ENCODE measurements around the gene DOP1A. TPM values are rescaled to one million over a fixed set of nuclear protein-coding genes. Genes with fewer than 3 reads are reported as not detected.

The DOP1A gene
- total and polyA plus RNA-seq, 10 donors: 4.8 to 47.6 (median 26.0) TPM

DNA sequence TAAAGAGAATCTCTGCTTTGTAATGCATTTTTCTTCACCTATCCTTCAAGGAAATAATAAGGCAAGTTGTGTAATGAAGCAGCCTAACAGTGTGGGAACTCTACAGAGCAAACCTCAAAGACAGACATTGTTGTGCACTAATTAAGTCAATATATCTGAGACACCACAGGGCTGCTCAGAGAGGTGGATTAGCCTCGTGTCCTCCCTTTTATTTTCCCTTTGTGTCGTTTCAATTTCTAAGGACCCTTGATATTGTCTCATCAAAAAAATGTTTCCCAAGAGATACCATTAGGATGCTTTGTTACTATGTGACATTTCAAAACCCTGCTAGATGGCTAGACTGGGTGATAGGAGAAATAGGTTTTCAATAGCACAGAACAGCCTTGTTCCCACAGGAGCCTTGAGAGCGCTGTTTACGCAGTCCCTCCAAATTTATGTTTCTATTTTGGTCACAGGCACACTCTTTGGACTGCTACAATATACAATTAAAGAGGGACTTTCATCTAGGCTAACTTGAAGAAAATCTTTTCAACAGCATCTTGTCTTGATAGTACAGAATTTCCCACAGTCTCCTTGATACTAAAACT is 24.9 kb upstream of the DOP1A start:
- Histone ChIP-seq H3K4me1 (no peaks in the 10 kb centered on the region), H3K27ac (no peak overlapping the region), H3K27me3 (replicated peaks in 1 of 7) (no peaks in the 10 kb centered on the region), H3K9me3 (no peaks in the 10 kb centered on the region), H3K4me3 (no peak overlapping the region), H3K36me3 (peaks cover 0 to 28% (median 0%) of the 10 kb centered on the region in 6 donors)
- WGBS, 5 donors: 89 to 96% (median 94%) methylated on average over 4 of the region's 4 CpGs
- intact Hi-C loops (cut with DNase I; ENCODE audit: low total_unique reads): no loop called here
- TF ChIP-seq POLR2A (IDR thresholded peaks at IDR 0.05): no peak
- TF ChIP-seq, protein P1, sequence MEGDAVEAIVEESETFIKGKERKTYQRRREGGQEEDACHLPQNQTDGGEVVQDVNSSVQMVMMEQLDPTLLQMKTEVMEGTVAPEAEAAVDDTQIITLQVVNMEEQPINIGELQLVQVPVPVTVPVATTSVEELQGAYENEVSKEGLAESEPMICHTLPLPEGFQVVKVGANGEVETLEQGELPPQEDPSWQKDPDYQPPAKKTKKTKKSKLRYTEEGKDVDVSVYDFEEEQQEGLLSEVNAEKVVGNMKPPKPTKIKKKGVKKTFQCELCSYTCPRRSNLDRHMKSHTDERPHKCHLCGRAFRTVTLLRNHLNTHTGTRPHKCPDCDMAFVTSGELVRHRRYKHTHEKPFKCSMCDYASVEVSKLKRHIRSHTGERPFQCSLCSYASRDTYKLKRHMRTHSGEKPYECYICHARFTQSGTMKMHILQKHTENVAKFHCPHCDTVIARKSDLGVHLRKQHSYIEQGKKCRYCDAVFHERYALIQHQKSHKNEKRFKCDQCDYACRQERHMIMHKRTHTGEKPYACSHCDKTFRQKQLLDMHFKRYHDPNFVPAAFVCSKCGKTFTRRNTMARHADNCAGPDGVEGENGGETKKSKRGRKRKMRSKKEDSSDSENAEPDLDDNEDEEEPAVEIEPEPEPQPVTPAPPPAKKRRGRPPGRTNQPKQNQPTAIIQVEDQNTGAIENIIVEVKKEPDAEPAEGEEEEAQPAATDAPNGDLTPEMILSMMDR (IDR thresholded peaks at IDR 0.05 in 8 of 11, conservative IDR thresholded peaks at IDR 0.05 in 3 of 11): no peak
- no peak for TF ChIP-seq POLR2AphosphoS5 (IDR thresholded peaks at IDR 0.05)
- no peak for DNase-seq

DNA sequence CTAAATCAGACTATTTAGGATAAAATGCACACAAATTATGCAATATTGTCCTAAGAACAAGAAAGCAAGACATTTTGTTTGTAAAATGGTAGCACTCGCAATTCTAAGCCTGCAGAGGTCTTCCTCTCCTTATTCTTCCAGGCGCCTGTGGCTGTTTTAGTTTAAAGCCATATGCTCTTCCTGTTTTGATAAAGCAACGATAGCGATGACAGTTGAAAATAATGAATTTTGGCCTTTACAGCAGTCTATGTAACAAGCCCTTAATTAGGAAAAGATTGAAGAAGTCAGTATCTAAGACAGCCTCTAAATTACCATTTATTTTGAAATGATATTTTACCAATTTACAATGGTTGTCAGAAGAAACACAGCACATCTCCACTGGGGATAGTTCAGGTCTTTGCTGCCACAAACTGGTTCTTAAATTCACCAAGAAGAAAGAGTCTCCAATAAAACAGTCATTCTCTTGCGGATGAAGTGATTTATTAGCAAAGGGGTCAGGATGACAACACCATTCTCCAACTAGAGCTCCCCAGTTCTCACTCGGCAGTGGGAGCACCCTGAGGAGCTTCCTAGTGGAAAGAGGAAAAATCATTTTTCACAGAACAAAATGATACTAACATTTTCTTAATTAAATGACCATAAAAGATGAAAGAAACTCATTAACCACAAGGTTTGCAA is 23.2 kb upstream of the DOP1A start:
- H3K27me3 ChIP-seq (replicated peaks in 1 of 7): no peaks in the 10 kb centered on the region
- no peak overlapping the region for H3K27ac ChIP-seq
- no peaks in the 10 kb centered on the region for H3K9me3 ChIP-seq
- H3K4me3 ChIP-seq: no peak overlapping the region
- 84 to 89% (median 87%) methylated on average over 6 of the region's 6 CpGs for WGBS, 5 donors
- TF ChIP-seq, protein P1 (IDR thresholded peaks at IDR 0.05 in 8 of 11, conservative IDR thresholded peaks at IDR 0.05 in 3 of 11): no peak
- no peak for TF ChIP-seq POLR2AphosphoS5 (IDR thresholded peaks at IDR 0.05)
- TF ChIP-seq POLR2A (IDR thresholded peaks at IDR 0.05): no peak
- H3K4me1 ChIP-seq: no peaks in the 10 kb centered on the region
- intact Hi-C loops (cut with DNase I; ENCODE audit: low total_unique reads): no loop called here
- peaks cover 0 to 26% (median 0%) of the 10 kb centered on the region in 6 donors for H3K36me3 ChIP-seq
- DNase-seq: no peak

DNA sequence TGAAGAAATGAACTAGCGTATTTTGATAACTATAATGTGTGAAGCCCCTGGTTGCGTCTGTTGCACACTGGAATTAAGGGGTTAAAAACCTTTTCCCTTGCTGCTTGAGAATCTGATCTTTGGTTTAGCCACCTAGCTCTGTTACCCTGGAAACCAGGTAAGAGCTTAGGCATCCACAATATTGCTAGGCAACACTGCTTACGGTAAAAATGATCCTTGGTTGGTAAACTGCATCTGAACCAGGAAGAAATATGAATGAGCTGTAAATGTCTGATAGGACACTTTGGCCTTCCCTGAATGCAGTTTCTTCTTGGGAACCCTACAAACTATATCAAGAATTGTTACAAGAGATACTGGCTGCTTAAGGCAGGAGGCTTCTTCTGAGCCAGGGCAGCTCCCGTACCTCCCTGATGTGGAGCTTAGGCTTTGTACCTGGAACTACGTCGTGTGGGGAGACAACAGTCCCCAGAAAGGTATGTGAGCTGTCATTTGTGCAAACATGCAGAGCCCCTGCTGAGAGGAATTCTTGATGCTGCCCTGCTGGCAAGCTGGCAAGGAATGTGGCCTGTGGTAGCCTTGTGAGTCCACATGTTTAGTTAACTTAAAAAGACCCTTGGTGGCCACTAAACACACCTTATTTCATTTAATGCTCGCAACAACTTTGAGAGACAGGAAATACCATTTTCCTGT is 20.3 kb upstream of the DOP1A start:
- intact Hi-C loops (cut with DNase I; ENCODE audit: low total_unique reads): no loop called here
- TF ChIP-seq POLR2AphosphoS5 (IDR thresholded peaks at IDR 0.05) (no peak), POLR2A (IDR thresholded peaks at IDR 0.05) (no peak)
- TF ChIP-seq, protein P1 (IDR thresholded peaks at IDR 0.05 in 8 of 11, conservative IDR thresholded peaks at IDR 0.05 in 3 of 11): no peak
- WGBS, 5 donors: 92 to 95% (median 93%) methylated on average over 7 of the region's 7 CpGs

More for the DNA sequence above, 20.3 kb upstream of the DOP1A start:
- Histone ChIP-seq H3K36me3 (peaks cover 0 to 51% (median under 1%) of the 10 kb centered on the region in 6 donors), H3K4me3 (no peak overlapping the region), H3K27ac (no peak overlapping the region), H3K4me1 (no peaks in the 10 kb centered on the region), H3K27me3 (replicated peaks in 1 of 7) (no peaks in the 10 kb centered on the region), H3K9me3 (no peaks in the 10 kb centered on the region)
- no peak for DNase-seq
